K562 (cell line): ENCODE results near the gene ENHO. TPM values are rescaled to one million over a fixed set of nuclear protein-coding genes. Genes with fewer than 3 reads are reported as not detected.

Experiments
- ATAC-seq: fragments of 200-7000 bp; cut with Tn5 transposase; 3 replicates; pipeline ENCODE4 v1.9.1; 2020; ENCODE audit warnings: moderate library complexity
- BruUV-seq: library from RNA; stranded (reverse); fragments of 400-500 nt; replicated peaks from 2 replicates; lab custom pipeline; 2021; lab: Mats Ljungman, UMichigan
- CTCF ChIA-PET: fragments of 300-600 bp; formaldehyde crosslinking; extraction: SDS; loops from one replicate; lab custom pipeline; 2021; ENCODE audit warnings: low intra/inter-chr PET ratio; lab: Yijun Ruan, JAX
- POLR2A ChIA-PET: fragments of 300-600, 350-650 bp; sonication (Branson Sonifier 250); formaldehyde crosslinking; extraction: SDS; loops from one replicate; lab custom pipeline; 2021; ENCODE audit warnings: antibody characterized with exemption, inconsistent platforms; lab: Yijun Ruan, JAX
- DNase-seq, 4 experiments: peaks; one replicate each; pipeline versions ENCODE4 v3.0.0 to v3.0.0-alpha.2; 2011 to 2018; ENCODE audit warnings: low spot score in 3 of 4, mixed read lengths in 3 of 4; ENCODE audit errors: extremely low read depth in 1 of 4
- FAIRE-seq: peaks from 2 replicates; lab custom pipeline; 2011; peaks lifted over from hg19 to GRCh38; lab: Jason Lieb, UNC
- H2AFZ ChIP-seq: 2 replicates; pipeline ENCODE4 v1.6.0; 2011; ENCODE audit warnings: low read depth, low read length, control low read depth, inconsistent platforms
- H3K27ac ChIP-seq: fragments of 200-600 bp; 3 replicates; pipeline ENCODE4 v1.8.0; 2011; ENCODE audit warnings: low read depth, mild to moderate bottlenecking, control low read depth, inconsistent platforms, low read length, moderate library complexity, mixed read lengths; ENCODE audit errors: extremely low read depth
- H3K27me3 ChIP-seq, 2 experiments: fragments of 300-600 bp in 1 of 2; 2 replicates in 1 of 2; 3 replicates in 1 of 2; pipeline versions ENCODE4 v1.6.0 to v1.8.0; 2011; ENCODE audit warnings: inconsistent platforms in 2 of 2, low read length in 2 of 2, mild to moderate bottlenecking in 1 of 2, mixed read lengths in 1 of 2, moderate library complexity in 1 of 2; ENCODE audit not compliant: control insufficient read depth in 2 of 2, insufficient read depth in 2 of 2
- H3K36me3 ChIP-seq: fragments of 300-600 bp; 3 replicates; pipeline ENCODE4 v1.8.0; 2011; ENCODE audit warnings: mild to moderate bottlenecking, low read length, inconsistent platforms; ENCODE audit not compliant: control insufficient read depth, insufficient read depth
- H3K4me1 ChIP-seq, 2 experiments: fragments of 200-600 bp in 1 of 2; replicated peaks in 1 of 2; 2 replicates in 1 of 2; 3 replicates in 1 of 2; pipeline versions ENCODE4 v1.5.1 to v1.8.0; 2011; ENCODE audit warnings: inconsistent platforms in 2 of 2, low read length in 2 of 2, mild to moderate bottlenecking in 1 of 2, mixed read lengths in 1 of 2, moderate library complexity in 1 of 2; ENCODE audit not compliant: control insufficient read depth in 2 of 2, insufficient read depth in 2 of 2
- H3K4me2 ChIP-seq: 2 replicates; pipeline ENCODE4 v1.6.1; 2011; ENCODE audit warnings: low read length, control low read depth, inconsistent platforms, mixed read lengths; ENCODE audit not compliant: insufficient read depth
- H3K4me3 ChIP-seq: fragments of 200-600 bp; sonication (generic), shearing (Covaris generic); 2 replicates; pipeline ENCODE4 v1.5.1; 2016; ENCODE audit warnings: control low read depth, inconsistent platforms
- H3K79me2 ChIP-seq: fragments of 200-600 bp; 3 replicates; pipeline ENCODE4 v1.8.0; 2011; ENCODE audit warnings: low read length, inconsistent platforms; ENCODE audit not compliant: control insufficient read depth, insufficient read depth
- H3K9ac ChIP-seq, 2 experiments: 2 replicates each; pipeline versions ENCODE4 v1.6.0 to v1.6.1; 2011; ENCODE audit warnings: low read depth in 2 of 2, low read length in 2 of 2, control low read depth in 1 of 2, inconsistent platforms in 1 of 2, mild to moderate bottlenecking in 1 of 2, mixed read lengths in 1 of 2; ENCODE audit not compliant: insufficient read depth in 1 of 2
- H3K9me1 ChIP-seq: one replicate; pipeline ENCODE4 v1.6.0; 2011; ENCODE audit warnings: inconsistent platforms, mild to moderate bottlenecking, low read length, moderate library complexity; ENCODE audit not compliant: control insufficient read depth, insufficient read depth
- H3K9me3 ChIP-seq: replicated peaks from 2 replicates; pipeline ENCODE4 v1.5.1; 2011; ENCODE audit warnings: low read depth, low read length, inconsistent platforms; ENCODE audit not compliant: control insufficient read depth, insufficient read depth
- H4K20me1 ChIP-seq: replicated peaks from 2 replicates; pipeline ENCODE4 v1.6.1; 2011; ENCODE audit warnings: low read length, inconsistent platforms, mixed read lengths; ENCODE audit not compliant: control insufficient read depth, insufficient read depth
- ATF7 ChIP-seq: fragments of 450-650 bp; IDR thresholded peaks from 2 replicates; pipeline ENCODE4 v1.7.1; 2014; ENCODE audit warnings: mild to moderate bottlenecking, moderate library complexity
- CHD4 ChIP-seq: fragments of 200-600 bp; sonication (generic); IDR thresholded peaks from 3 replicates; pipeline ENCODE4 v1.6.1; 2012; ENCODE audit warnings: low read depth, mild to moderate bottlenecking, mixed read lengths, low read length, inconsistent platforms; ENCODE audit not compliant: insufficient read depth, insufficient replicate concordance, poor library complexity, severe bottlenecking
- CSDE1 ChIP-seq, 2 experiments: fragments of 450-650 bp; IDR thresholded peaks; 2 replicates each; pipeline ENCODE4 v1.6.1; 2016; ENCODE audit warnings: mild to moderate bottlenecking in 1 of 2
- FOXP1 ChIP-seq: sonication (generic); formaldehyde crosslinking; IDR thresholded peaks from 2 replicates; pipeline ENCODE4 v1.8.0; 2022; ENCODE audit warnings: mild to moderate bottlenecking, missing genetic modification reagents
- KDM5B ChIP-seq: fragments of 200-600 bp; sonication (generic); IDR thresholded peaks from 2 replicates; pipeline ENCODE4 v1.6.1; 2012; ENCODE audit warnings: low read depth, mild to moderate bottlenecking, moderate library complexity, low read length, control low read depth, inconsistent platforms; ENCODE audit not compliant: insufficient replicate concordance
- NFRKB ChIP-seq: fragments of 450-650 bp; IDR thresholded peaks from 2 replicates; pipeline ENCODE4 v1.6.1; 2016; ENCODE audit warnings: low read depth
- NR0B1 ChIP-seq: fragments of 450-650 bp; IDR thresholded peaks from one replicate; pipeline ENCODE4 v1.6.1; 2018; ENCODE audit warnings: mild to moderate bottlenecking, moderate library complexity; ENCODE audit not compliant: partially characterized antibody
- SIN3A ChIP-seq, 2 experiments: fragments of 150-350 bp in 1 of 2; IDR thresholded peaks; 2 replicates each; pipeline ENCODE4 v1.6.1; 2011 to 2016; ENCODE audit warnings: borderline replicate concordance in 2 of 2, low read depth in 2 of 2, low read length in 2 of 2, mild to moderate bottlenecking in 2 of 2, moderate library complexity in 2 of 2; ENCODE audit not compliant: control insufficient read depth in 1 of 2
- THRA ChIP-seq: fragments of 450-650 bp; IDR thresholded peaks from 2 replicates; pipeline ENCODE4 v1.6.1; 2017; ENCODE audit warnings: mild to moderate bottlenecking, moderate library complexity
- TSHZ1 ChIP-seq: fragments of 250-450 bp; sonication (Bioruptor Pico); IDR thresholded peaks from 2 replicates; pipeline ENCODE4 v1.4.0; 2020; ENCODE audit warnings: mild to moderate bottlenecking, moderate library complexity
- USF1 ChIP-seq: sonication (generic); formaldehyde crosslinking; IDR thresholded peaks from 2 replicates; pipeline ENCODE4 v1.9.0; 2022; ENCODE audit warnings: mild to moderate bottlenecking, missing genetic modification reagents
- ZNF408 ChIP-seq: fragments of 250-450 bp; sonication (Bioruptor Pico); IDR thresholded peaks from 2 replicates; pipeline ENCODE4 v1.4.0; 2020; ENCODE audit warnings: low read depth, mild to moderate bottlenecking, moderate library complexity
- WGBS: fragments of 100-300 bp; shearing (Covaris generic); methylation state at CpG from one replicate; pipeline ENCODE4 v1.1.6; 2016; ENCODE audit warnings: low coverage, mixed read lengths; ENCODE audit not compliant: insufficient coverage; ENCODE audit errors: missing lambda C conversion rate; 5-methylcytosine and 5-hydroxymethylcytosine counted together
- in situ Hi-C: fragments of 300-500 bp; cut with MboI; formaldehyde crosslinking; loops from 4 replicates; pipeline ENCODE4 v1.15.0; 2018; ENCODE audit warnings: inconsistent platforms, mixed read lengths
- intact Hi-C: fragments of 100-400 bp; cut with micrococcal nuclease; formaldehyde crosslinking; loops from 2 replicates; pipeline ENCODE4 v1.14.2; 2022
- polyA plus RNA-seq, 8 experiments: library from polyadenylated mRNA; depleted of rRNA in 4 of 8; stranded (reverse) in 5 of 8; unstranded in 3 of 8; fragments of >200 nt; fragmentation: Nextera tagmentation in 2 of 8; fragmentation: Illumina TruSeq in 1 of 8; extraction: Ambion mirVana in 2 of 8; extraction: Trizol in 1 of 8; gene quantifications; 2 replicates each; pipeline versions ENCODE4 v1.2.1 to v1.2.3, GENCODE V29; 2011 to 2014; ENCODE audit warnings: inconsistent platforms in 1 of 8, missing spikeins in 1 of 8
- total RNA-seq, 7 experiments: library from RNA; depleted of rRNA in 6 of 7; stranded (reverse); fragments of >200 nt in 6 of 7; fragmentation: Illumina TruSeq in 2 of 7; extraction: Trizol in 2 of 7; gene quantifications; 2 replicates each; pipeline versions ENCODE4 v1.2.1 to v1.2.3, GENCODE V29; 2011 to 2021; ENCODE audit warnings: low replicate concordance in 1 of 7

Gene ENHO
- total and polyA plus RNA-seq, 9 of the 15 experiments (the other 6 are each of a cell fraction or from before 2014, with no cell fraction given): 0.24 TPM; not detected in 8

- TF ChIP-seq TSHZ1 (CRISPR knock-in tag) (no peak), SIN3A (IDR thresholded peaks at IDR 0.05; ENCODE audit: borderline replicate concordance in 2 of 2, control insufficient read depth in 1 of 2, low read depth in 2 of 2, low read length in 2 of 2) (no peak), CSDE1 (IDR thresholded peaks at IDR 0.05) (no peak), THRA (no peak)
These were observed 43.3 kb downstream of the ENHO start (continued) for GRCh38 chr9:34479431-34479866.

- no peaks in the 10 kb centered on the region; a peak in 3 of 5 replicates for H3K27me3 ChIP-seq
- H3K4me2 ChIP-seq: no peak overlapping the region
- no peak for FAIRE-seq
- DNase-seq: no peak
- 0% methylated on average over 1 of the region's 1 CpG for WGBS
- in situ Hi-C loops: no loop called here
- no peaks in the 10 kb centered on the region for H3K79me2 ChIP-seq
- no peaks in the 10 kb centered on the region for H3K4me1 ChIP-seq
- intact Hi-C loops: no loop called here
- no TSS peak for BruUV-seq
- no peak overlapping the region for H3K27ac ChIP-seq
- ATAC-seq: no peak
- ChIA-PET POLR2A (no interaction called here), CTCF (no interaction called here)
- H3K9me3 ChIP-seq: no peaks in the 10 kb centered on the region
- no peaks in the 10 kb centered on the region for H3K36me3 ChIP-seq
- H3K4me3 ChIP-seq: no peak overlapping the region
- no peak overlapping the region for H2AFZ ChIP-seq
- no peaks in the 10 kb centered on the region for H3K9me1 ChIP-seq
- no peaks in the 10 kb centered on the region for H4K20me1 ChIP-seq
- no peak overlapping the region for H3K9ac ChIP-seq
- TF ChIP-seq CHD4 (no peak), ATF7 (no peak), ZNF408 (CRISPR knock-in tag) (no peak), NFRKB (no peak), NR0B1 (no peak), FOXP1 (CRISPR knock-in tag) (no peak), KDM5B (no peak), USF1 (CRISPR knock-in tag) (no peak)
These were observed 45.2 kb downstream of the ENHO start for GRCh38 chr9:34477541-34477940.
